Measurements from ENCODE around the gene UAP1.

UAP1 gene

DNA sequence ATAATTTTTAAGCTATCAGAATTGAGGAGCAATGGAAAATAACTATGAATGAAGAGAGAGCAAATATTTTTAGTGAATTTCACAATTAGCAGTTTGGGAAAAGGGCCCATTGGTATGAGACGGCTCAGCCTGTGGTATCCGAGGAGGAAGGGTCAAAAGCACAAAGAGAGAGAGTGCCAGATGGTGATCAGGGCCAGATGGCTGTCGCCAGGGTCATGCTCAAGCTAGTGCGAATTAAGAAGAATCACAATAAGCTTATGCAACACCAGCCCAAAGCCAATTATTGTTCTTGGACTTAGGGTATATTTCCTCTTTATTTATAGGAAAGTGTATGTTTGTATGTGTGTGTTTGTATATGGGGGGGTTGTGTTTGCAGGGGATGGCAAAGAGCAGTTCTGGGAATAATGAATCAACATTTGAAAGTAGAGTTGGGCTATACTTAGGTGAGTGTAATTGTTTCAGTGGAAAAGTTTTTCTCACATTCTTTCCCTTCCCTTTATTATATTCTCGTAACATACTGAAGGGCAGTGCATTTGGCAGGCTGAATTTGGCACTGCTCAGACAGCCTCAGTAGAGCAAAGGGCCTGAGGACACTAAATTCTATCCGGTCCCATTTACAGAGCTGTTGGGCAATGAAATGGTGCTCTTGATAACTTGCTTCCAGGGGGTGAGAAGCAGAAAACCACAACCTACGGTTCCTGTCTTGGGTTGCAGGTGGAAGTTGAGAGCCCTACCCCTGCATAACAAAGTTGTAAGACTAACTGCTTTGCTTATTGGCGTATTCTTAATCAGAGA is 51.3 kb downstream of the UAP1 start:
- Histone ChIP-seq H3K27me3 (ENCODE audit: control insufficient read depth in 1 of 2, insufficient read depth in 2 of 2, low read length in 2 of 2) (no peaks in the 10 kb centered on the region), H3K9me3 (ENCODE audit: control insufficient read depth in 2 of 2, low read length in 2 of 2) (peaks cover 0 to 16% of the 10 kb centered on the region in 2 donors), H3K27ac (ENCODE audit: low read length) (peak overlapping the region; percentile 66), H3K4me3 (ENCODE audit: low read length in 2 of 2) (peak overlapping the region in 1 of 2 donors; percentile 12), H3K4me1 (ENCODE audit: control insufficient read depth, insufficient read depth, low read length) (peaks cover 11% of the 10 kb centered on the region), H3K36me3 (ENCODE audit: control insufficient read depth in 2 of 2, insufficient read depth in 2 of 2, low read length in 2 of 2) (peaks cover 0 to 5% of the 10 kb centered on the region in 2 donors), H3K9ac (ENCODE audit: low read length in 2 of 2) (peak overlapping the region in 1 of 2 donors; percentile 56)

DNA sequence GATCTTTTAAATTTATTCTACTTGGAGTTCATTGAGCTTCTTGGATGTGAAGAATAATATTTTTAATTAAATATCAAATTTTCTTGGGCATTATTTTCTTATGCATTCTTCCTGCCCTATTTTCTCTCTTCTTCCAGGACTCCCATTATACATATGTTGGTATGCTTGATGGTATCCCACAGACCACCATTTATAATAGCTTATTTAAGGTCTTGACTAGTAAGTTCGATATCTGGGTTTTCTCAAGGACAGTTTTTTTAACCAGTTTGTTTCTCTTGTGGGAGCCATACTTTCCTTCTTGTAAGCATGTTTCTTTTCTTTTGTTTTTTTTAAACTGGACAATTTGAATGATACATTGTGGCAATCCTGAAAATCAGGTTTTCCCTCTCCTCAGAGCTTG is 55.3 kb downstream of the UAP1 start:
- Histone ChIP-seq H3K36me3 (ENCODE audit: control insufficient read depth in 2 of 2, insufficient read depth in 2 of 2, low read length in 2 of 2) (no peaks in the 10 kb centered on the region), H3K27me3 (ENCODE audit: control insufficient read depth in 1 of 2, insufficient read depth in 2 of 2, low read length in 2 of 2) (no peaks in the 10 kb centered on the region), H3K9me3 (ENCODE audit: control insufficient read depth in 2 of 2, low read length in 2 of 2) (peaks cover 0 to 16% of the 10 kb centered on the region in 2 donors), H3K27ac (ENCODE audit: low read length) (no peak overlapping the region), H3K4me3 (ENCODE audit: low read length in 2 of 2) (no peak overlapping the region), H3K9ac (ENCODE audit: low read length in 2 of 2) (no peak overlapping the region), H3K4me1 (ENCODE audit: control insufficient read depth, insufficient read depth, low read length) (peaks cover 11% of the 10 kb centered on the region)

DNA sequence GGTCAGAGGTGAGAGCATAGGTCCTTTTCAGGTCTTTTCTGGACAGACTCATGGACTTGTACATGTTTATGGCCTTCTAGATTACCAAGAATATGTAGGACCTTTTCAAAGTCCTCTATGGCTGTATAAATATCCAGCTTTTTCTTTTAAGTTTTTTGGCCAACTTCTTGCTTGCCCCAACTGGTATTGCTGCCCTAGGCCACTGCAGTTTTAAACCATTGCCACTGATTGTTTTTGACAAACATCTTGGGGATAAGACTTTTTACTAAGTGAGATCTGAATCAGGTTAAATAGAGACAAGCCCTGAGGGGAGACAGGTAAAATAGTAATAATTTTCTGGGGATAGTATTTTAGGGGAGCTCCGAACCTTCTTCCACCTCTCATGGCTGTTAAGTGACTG is 56.0 kb downstream of the UAP1 start:
- Histone ChIP-seq H3K36me3 (ENCODE audit: control insufficient read depth in 2 of 2, insufficient read depth in 2 of 2, low read length in 2 of 2) (no peaks in the 10 kb centered on the region), H3K4me1 (ENCODE audit: control insufficient read depth, insufficient read depth, low read length) (peaks cover 11% of the 10 kb centered on the region), H3K9ac (ENCODE audit: low read length in 2 of 2) (no peak overlapping the region), H3K9me3 (ENCODE audit: control insufficient read depth in 2 of 2, low read length in 2 of 2) (peaks cover 0 to 16% of the 10 kb centered on the region in 2 donors), H3K4me3 (ENCODE audit: low read length in 2 of 2) (no peak overlapping the region), H3K27ac (ENCODE audit: low read length) (no peak overlapping the region), H3K27me3 (ENCODE audit: control insufficient read depth in 1 of 2, insufficient read depth in 2 of 2, low read length in 2 of 2) (no peaks in the 10 kb centered on the region)

DNA sequence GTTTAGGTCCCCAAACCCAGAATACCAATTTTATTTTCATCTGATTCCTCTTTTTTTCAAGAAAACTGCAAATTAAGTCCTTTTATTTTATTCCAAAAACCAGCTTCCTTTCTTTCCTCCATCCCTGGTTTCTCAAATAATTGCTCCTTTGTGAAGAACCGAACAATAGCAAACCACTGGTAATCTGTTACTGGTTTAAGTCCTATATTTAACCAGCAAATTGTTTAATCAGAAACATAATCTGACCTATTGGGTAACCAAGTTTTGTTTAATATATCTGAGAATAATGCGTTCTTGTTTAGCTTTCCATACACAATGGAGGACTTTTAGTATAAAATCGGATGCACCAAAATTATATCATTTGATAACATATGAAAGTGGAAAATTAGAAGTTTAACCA is 57.6 kb downstream of the UAP1 start:
- no peaks in the 10 kb centered on the region for H3K4me1 ChIP-seq (ENCODE audit: control insufficient read depth, insufficient read depth, low read length)
- peaks cover 0 to 16% of the 10 kb centered on the region in 2 donors for H3K9me3 ChIP-seq (ENCODE audit: control insufficient read depth in 2 of 2, low read length in 2 of 2)
- H3K9ac ChIP-seq (ENCODE audit: low read length in 2 of 2): no peak overlapping the region
- no peaks in the 10 kb centered on the region for H3K27me3 ChIP-seq (ENCODE audit: control insufficient read depth in 1 of 2, insufficient read depth in 2 of 2, low read length in 2 of 2)
- H3K36me3 ChIP-seq (ENCODE audit: control insufficient read depth in 2 of 2, insufficient read depth in 2 of 2, low read length in 2 of 2): no peaks in the 10 kb centered on the region
- no peak overlapping the region for H3K4me3 ChIP-seq (ENCODE audit: low read length in 2 of 2)
- H3K27ac ChIP-seq (ENCODE audit: low read length): no peak overlapping the region

- Histone ChIP-seq H3K9ac (ENCODE audit: low read length in 2 of 2) (no peak overlapping the region), H3K36me3 (ENCODE audit: control insufficient read depth in 2 of 2, insufficient read depth in 2 of 2, low read length in 2 of 2) (no peaks in the 10 kb centered on the region), H3K4me1 (ENCODE audit: control insufficient read depth, insufficient read depth, low read length) (peaks cover 12% of the 10 kb centered on the region), H3K9me3 (ENCODE audit: control insufficient read depth in 2 of 2, low read length in 2 of 2) (peaks cover 0 to 13% of the 10 kb centered on the region in 2 donors), H3K27me3 (ENCODE audit: control insufficient read depth in 1 of 2, insufficient read depth in 2 of 2, low read length in 2 of 2) (no peaks in the 10 kb centered on the region), H3K27ac (ENCODE audit: low read length) (no peak overlapping the region), H3K4me3 (ENCODE audit: low read length in 2 of 2) (no peak overlapping the region)
These were observed 59.7 kb downstream of the UAP1 start for GRCh38 chr1:162621256-162621655.

DNA sequence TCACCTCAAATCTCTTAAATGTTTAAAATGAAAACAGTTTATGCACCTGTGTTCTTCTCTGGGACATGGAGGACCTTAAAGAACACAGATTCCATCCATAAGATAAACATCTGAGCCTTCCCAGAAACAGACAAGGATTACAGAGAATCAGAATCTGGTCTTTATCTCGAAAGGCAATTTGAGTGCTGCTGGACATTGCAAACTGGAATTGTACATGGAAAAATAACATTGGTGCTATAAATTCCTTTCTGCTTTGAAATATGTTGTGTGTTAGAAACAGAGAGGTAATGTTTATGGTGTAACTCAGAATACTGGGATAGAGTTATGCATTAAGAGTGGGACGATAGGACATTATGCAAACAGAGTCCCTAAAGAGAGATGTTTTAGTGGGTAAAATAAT is 64.2 kb downstream of the UAP1 start:
- no peak overlapping the region for H3K4me3 ChIP-seq (ENCODE audit: low read length in 2 of 2)
- H3K27me3 ChIP-seq (ENCODE audit: control insufficient read depth in 1 of 2, insufficient read depth in 2 of 2, low read length in 2 of 2): no peaks in the 10 kb centered on the region
- no peaks in the 10 kb centered on the region for H3K36me3 ChIP-seq (ENCODE audit: control insufficient read depth in 2 of 2, insufficient read depth in 2 of 2, low read length in 2 of 2)
- H3K4me1 ChIP-seq (ENCODE audit: control insufficient read depth, insufficient read depth, low read length): peaks cover 30% of the 10 kb centered on the region
- no peaks in the 10 kb centered on the region for H3K9me3 ChIP-seq (ENCODE audit: control insufficient read depth in 2 of 2, low read length in 2 of 2)
- peak overlapping the region; percentile 85 for H3K27ac ChIP-seq (ENCODE audit: low read length)
- H3K9ac ChIP-seq (ENCODE audit: low read length in 2 of 2): peak overlapping the region in 1 of 2 donors; percentile 29

GRCh38 chr1:162626094-162626493 is 64.6 kb downstream of the UAP1 start:
- Histone ChIP-seq H3K36me3 (ENCODE audit: control insufficient read depth in 2 of 2, insufficient read depth in 2 of 2, low read length in 2 of 2) (no peaks in the 10 kb centered on the region), H3K4me3 (ENCODE audit: low read length in 2 of 2) (peak overlapping the region; percentile 27 to 60), H3K9me3 (ENCODE audit: control insufficient read depth in 2 of 2, low read length in 2 of 2) (no peaks in the 10 kb centered on the region), H3K27me3 (ENCODE audit: control insufficient read depth in 1 of 2, insufficient read depth in 2 of 2, low read length in 2 of 2) (no peaks in the 10 kb centered on the region), H3K9ac (ENCODE audit: low read length in 2 of 2) (peak overlapping the region; percentile 68 to 72), H3K4me1 (ENCODE audit: control insufficient read depth, insufficient read depth, low read length) (peaks cover 35% of the 10 kb centered on the region), H3K27ac (ENCODE audit: low read length) (peak overlapping the region; percentile 85)

- Histone ChIP-seq H3K36me3 (ENCODE audit: control insufficient read depth in 2 of 2, insufficient read depth in 2 of 2, low read length in 2 of 2) (no peaks in the 10 kb centered on the region), H3K9ac (ENCODE audit: low read length in 2 of 2) (peak overlapping the region; percentile 68 to 72), H3K27me3 (ENCODE audit: control insufficient read depth in 1 of 2, insufficient read depth in 2 of 2, low read length in 2 of 2) (no peaks in the 10 kb centered on the region), H3K4me3 (ENCODE audit: low read length in 2 of 2) (peak overlapping the region; percentile 27 to 60), H3K27ac (ENCODE audit: low read length) (peak overlapping the region; percentile 85), H3K4me1 (ENCODE audit: control insufficient read depth, insufficient read depth, low read length) (peaks cover 37% of the 10 kb centered on the region), H3K9me3 (ENCODE audit: control insufficient read depth in 2 of 2, low read length in 2 of 2) (no peaks in the 10 kb centered on the region)
These were observed 65.2 kb downstream of the UAP1 start for GRCh38 chr1:162626761-162627160.

DNA sequence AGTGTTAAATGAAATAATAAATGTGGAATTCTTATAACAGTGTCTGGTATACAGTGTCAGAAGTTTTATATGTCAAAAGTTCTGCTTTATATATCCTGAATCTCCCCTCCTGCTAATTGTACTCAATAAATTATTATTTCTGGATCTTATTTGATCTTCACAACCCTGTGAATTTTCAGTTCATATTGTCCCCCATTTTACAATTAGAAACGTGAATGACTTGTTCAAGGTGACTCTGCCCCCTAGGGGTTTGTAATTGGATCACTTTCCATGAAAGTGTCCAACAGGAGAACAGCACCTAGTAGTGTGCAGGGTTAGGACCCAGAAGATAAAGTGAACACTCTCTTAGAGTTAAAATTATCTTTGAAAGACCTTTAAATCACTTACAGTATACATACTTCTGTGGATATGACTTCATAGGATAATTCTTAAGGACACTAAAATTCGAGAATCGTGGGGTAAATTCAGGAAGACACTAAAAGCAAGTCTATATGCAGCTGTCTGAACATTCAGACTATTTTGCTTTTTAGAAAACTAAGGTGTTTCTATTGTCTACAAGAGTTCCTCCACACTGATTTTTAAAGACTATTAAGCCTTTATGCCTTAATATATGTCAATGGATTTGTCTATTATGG is 66.3 kb downstream of the UAP1 start:
- peaks cover 37% of the 10 kb centered on the region for H3K4me1 ChIP-seq (ENCODE audit: control insufficient read depth, insufficient read depth, low read length)

DNA sequence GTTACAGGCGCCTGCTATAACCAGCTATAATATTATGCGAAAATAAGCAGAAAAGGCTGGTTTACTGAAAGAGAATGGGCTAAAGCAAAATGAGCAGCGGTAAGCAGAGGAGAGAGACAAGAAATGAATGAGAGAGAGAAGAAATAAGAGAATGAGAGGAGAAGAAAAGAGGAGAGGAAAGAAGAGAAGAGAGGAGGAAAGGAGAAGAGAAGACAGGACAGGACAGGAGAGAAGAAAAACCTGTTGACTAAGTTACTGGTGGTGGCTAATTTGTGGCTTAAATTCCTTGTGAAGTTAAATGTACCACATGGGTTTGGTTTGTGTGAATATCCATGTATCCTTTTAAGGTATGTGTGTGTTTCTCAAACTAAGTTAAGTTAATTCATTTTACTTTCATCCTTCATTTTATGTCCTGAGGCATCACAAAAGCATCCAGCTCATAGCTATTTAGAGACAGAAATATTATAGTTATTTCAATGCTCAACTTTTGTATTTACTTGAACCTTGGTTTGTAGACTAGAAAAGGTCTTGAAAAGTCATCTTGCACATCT is 67.6 kb downstream of the UAP1 start:
- H3K4me1 ChIP-seq (ENCODE audit: control insufficient read depth, insufficient read depth, low read length): peaks cover 38% of the 10 kb centered on the region
- no peaks in the 10 kb centered on the region for H3K36me3 ChIP-seq (ENCODE audit: control insufficient read depth in 2 of 2, insufficient read depth in 2 of 2, low read length in 2 of 2)
- H3K9ac ChIP-seq (ENCODE audit: low read length in 2 of 2): no peak overlapping the region
- H3K9me3 ChIP-seq (ENCODE audit: control insufficient read depth in 2 of 2, low read length in 2 of 2): no peaks in the 10 kb centered on the region
- no peak overlapping the region for H3K4me3 ChIP-seq (ENCODE audit: low read length in 2 of 2)
- no peak overlapping the region for H3K27ac ChIP-seq (ENCODE audit: low read length)
- H3K27me3 ChIP-seq (ENCODE audit: control insufficient read depth in 1 of 2, insufficient read depth in 2 of 2, low read length in 2 of 2): no peaks in the 10 kb centered on the region

More for the DNA sequence above, 66.3 kb downstream of the UAP1 start:
- Histone ChIP-seq H3K27me3 (ENCODE audit: control insufficient read depth in 1 of 2, insufficient read depth in 2 of 2, low read length in 2 of 2) (no peaks in the 10 kb centered on the region), H3K4me3 (ENCODE audit: low read length in 2 of 2) (no peak overlapping the region), H3K9ac (ENCODE audit: low read length in 2 of 2) (peak overlapping the region in 1 of 2 donors; percentile 72), H3K9me3 (ENCODE audit: control insufficient read depth in 2 of 2, low read length in 2 of 2) (no peaks in the 10 kb centered on the region), H3K27ac (ENCODE audit: low read length) (peak overlapping the region; percentile 85), H3K36me3 (ENCODE audit: control insufficient read depth in 2 of 2, insufficient read depth in 2 of 2, low read length in 2 of 2) (no peaks in the 10 kb centered on the region)
